ENCODE results near the gene KLHL17.

GRCh38 chr1:1005774-1006304 lies 45.5 kb downstream of the KLHL17 start:
- no peak for TF ChIP-seq CTCF (IDR thresholded peaks at IDR 0.05; ENCODE audit: low read length)
- no peak for TF ChIP-seq EZH2 (optimal IDR thresholded peaks at IDR 0.05; ENCODE audit: low read depth, low read length)
- no peak for TF ChIP-seq EZH2phosphoT487 (IDR thresholded peaks at IDR 0.05; ENCODE audit: low read length)
